A549 treated with CpdA at 1 μM for 4 hours (cell line): ENCODE measurements around the gene C1orf185. TPM values are rescaled to one million over a fixed set of nuclear protein-coding genes. Genes with fewer than 3 reads are reported as not detected.

Experiments used
- total RNA-seq: library from RNA; stranded (reverse); fragments of 200-300 nt; extraction: Qiagen RNA extraction; gene quantifications from 5 replicates; pipeline ENCODE4 v1.2.3, GENCODE V29; 2022; ENCODE audit warnings: low read depth

The C1orf185 gene
- not detected in 5 replicates for total RNA-seq

GRCh38 chr1:51101976-51102375 is at the start of gene C1orf185:
Gene C1orf185, plus strand, starts transcription at chr1:51102228. Its CDS starts 6 bp downstream, at chr1:51102234.

Other genes with a start within 250 kb of the C1orf185 start
- 38.0 to 45.1 TPM (median 42.0 TPM) in 5 replicates for gene FAF1, start 142.0 kb upstream of the C1orf185 start, total RNA-seq
- 11.9 to 13.7 TPM (median 13.2 TPM) in 5 replicates for gene CDKN2C, start 132.0 kb upstream of the C1orf185 start, total RNA-seq
- 23.9 to 36.3 TPM (median 28.4 TPM) in 5 replicates for gene RNF11, start 134.0 kb downstream of the C1orf185 start, total RNA-seq
- gene TTC39A, start 228.3 kb downstream of the C1orf185 start, total RNA-seq: 0.79 to 1.9 TPM (median 1.5 TPM) in 5 replicates